Measurements from ENCODE around the gene TSGA10IP.

Gene TSGA10IP
- 0 reads per million in 3 donors for total RNA-seq

GRCh38 chr11:65945430-65945911, at the start of gene TSGA10IP:
Gene TSGA10IP, plus strand, starts transcription at chr11:65945480. Its CDS starts 196 bp downstream, at chr11:65945676.
- DNase-seq, result no peak
- Histone ChIP-seq H3K27ac (ENCODE audit: insufficient read depth, low read length, poor library complexity, severe bottlenecking) (no peak within 1 kb of the TSS), H3K36me3 (ENCODE audit: control insufficient read depth, insufficient read depth, low read length) (no peaks in the 10 kb centered on the region), H3K4me3 (ENCODE audit: insufficient read depth, low read depth, low read length, poor library complexity, severe bottlenecking) (no peak within 1 kb of the TSS), H3K4me1 (ENCODE audit: control insufficient read depth, insufficient read depth, low read length, poor library complexity, severe bottlenecking) (no peaks in the 10 kb centered on the region), H3K27me3 (replicated peaks; ENCODE audit: control insufficient read depth, insufficient read depth, low read length, poor library complexity, severe bottlenecking) (no peaks in the 10 kb centered on the region), H3K9me3 (ENCODE audit: control insufficient read depth, low read length) (no peaks in the 10 kb centered on the region)

GRCh38 chr11:65895482-65895981, 49.7 kb upstream of the TSGA10IP start:
- H3K4me1 ChIP-seq (ENCODE audit: control insufficient read depth, insufficient read depth, low read length, poor library complexity, severe bottlenecking), result peaks cover 46% of the 10 kb centered on the region
- H3K27me3 ChIP-seq (replicated peaks; ENCODE audit: control insufficient read depth, insufficient read depth, low read length, poor library complexity, severe bottlenecking), result peaks cover 11% of the 10 kb centered on the region
- H3K4me3 ChIP-seq (ENCODE audit: insufficient read depth, low read depth, low read length, poor library complexity, severe bottlenecking), result no peak overlapping the region
- DNase-seq, result no peak
- no peaks in the 10 kb centered on the region for H3K9me3 ChIP-seq (ENCODE audit: control insufficient read depth, low read length)
- no peaks in the 10 kb centered on the region for H3K36me3 ChIP-seq (ENCODE audit: control insufficient read depth, insufficient read depth, low read length)
- no peak overlapping the region for H3K27ac ChIP-seq (ENCODE audit: insufficient read depth, low read length, poor library complexity, severe bottlenecking)

GRCh38 chr11:65896034-65896999, 49.0 kb upstream of the TSGA10IP start:
- Histone ChIP-seq H3K9me3 (ENCODE audit: control insufficient read depth, low read length) (no peaks in the 10 kb centered on the region), H3K27ac (ENCODE audit: insufficient read depth, low read length, poor library complexity, severe bottlenecking) (no peak overlapping the region), H3K4me3 (ENCODE audit: insufficient read depth, low read depth, low read length, poor library complexity, severe bottlenecking) (no peak overlapping the region), H3K4me1 (ENCODE audit: control insufficient read depth, insufficient read depth, low read length, poor library complexity, severe bottlenecking) (peaks cover 51% of the 10 kb centered on the region), H3K36me3 (ENCODE audit: control insufficient read depth, insufficient read depth, low read length) (no peaks in the 10 kb centered on the region), H3K27me3 (replicated peaks; ENCODE audit: control insufficient read depth, insufficient read depth, low read length, poor library complexity, severe bottlenecking) (peaks cover 11% of the 10 kb centered on the region)
- no peak for DNase-seq

- Histone ChIP-seq H3K36me3 (ENCODE audit: control insufficient read depth, insufficient read depth, low read length) (no peaks in the 10 kb centered on the region), H3K4me1 (ENCODE audit: control insufficient read depth, insufficient read depth, low read length, poor library complexity, severe bottlenecking) (peaks cover 43% of the 10 kb centered on the region), H3K27ac (ENCODE audit: insufficient read depth, low read length, poor library complexity, severe bottlenecking) (no peak overlapping the region), H3K4me3 (ENCODE audit: insufficient read depth, low read depth, low read length, poor library complexity, severe bottlenecking) (no peak overlapping the region), H3K9me3 (ENCODE audit: control insufficient read depth, low read length) (no peaks in the 10 kb centered on the region), H3K27me3 (replicated peaks; ENCODE audit: control insufficient read depth, insufficient read depth, low read length, poor library complexity, severe bottlenecking) (peaks cover 11% of the 10 kb centered on the region)
- no peak for DNase-seq
These were observed 48.2 kb upstream of the TSGA10IP start for GRCh38 chr11:65897020-65897471.

- peaks cover 26% of the 10 kb centered on the region for H3K4me1 ChIP-seq (ENCODE audit: control insufficient read depth, insufficient read depth, low read length, poor library complexity, severe bottlenecking)
- peak overlapping the region; percentile 54 for H3K4me3 ChIP-seq (ENCODE audit: insufficient read depth, low read depth, low read length, poor library complexity, severe bottlenecking)
- H3K36me3 ChIP-seq (ENCODE audit: control insufficient read depth, insufficient read depth, low read length), result no peaks in the 10 kb centered on the region
- H3K9me3 ChIP-seq (ENCODE audit: control insufficient read depth, low read length), result no peaks in the 10 kb centered on the region
- DNase-seq, result no peak
- no peak overlapping the region for H3K27ac ChIP-seq (ENCODE audit: insufficient read depth, low read length, poor library complexity, severe bottlenecking)
- peaks cover 11% of the 10 kb centered on the region for H3K27me3 ChIP-seq (replicated peaks; ENCODE audit: control insufficient read depth, insufficient read depth, low read length, poor library complexity, severe bottlenecking)
These were observed 46.5 kb upstream of the TSGA10IP start for GRCh38 chr11:65898656-65899355.

GRCh38 chr11:65899356-65900124, 45.7 kb upstream of the TSGA10IP start:
- Histone ChIP-seq H3K4me1 (ENCODE audit: control insufficient read depth, insufficient read depth, low read length, poor library complexity, severe bottlenecking) (peaks cover 19% of the 10 kb centered on the region), H3K27ac (ENCODE audit: insufficient read depth, low read length, poor library complexity, severe bottlenecking) (peak overlapping the region; percentile 26), H3K4me3 (ENCODE audit: insufficient read depth, low read depth, low read length, poor library complexity, severe bottlenecking) (peak overlapping the region; percentile 54), H3K27me3 (replicated peaks; ENCODE audit: control insufficient read depth, insufficient read depth, low read length, poor library complexity, severe bottlenecking) (peaks cover 11% of the 10 kb centered on the region), H3K9me3 (ENCODE audit: control insufficient read depth, low read length) (no peaks in the 10 kb centered on the region), H3K36me3 (ENCODE audit: control insufficient read depth, insufficient read depth, low read length) (no peaks in the 10 kb centered on the region)
- DNase-seq, result peak; percentile 44 to 46 (median 45)

GRCh38 chr11:65900125-65900898, 45.0 kb upstream of the TSGA10IP start, which contains the start of gene FOSL1:
Gene FOSL1, minus strand, starts transcription at chr11:65900388. Its CDS starts 49 bp downstream, at chr11:65900339.
- peak; percentile 94 to 96 (median 94) for DNase-seq
- Histone ChIP-seq H3K27me3 (replicated peaks; ENCODE audit: control insufficient read depth, insufficient read depth, low read length, poor library complexity, severe bottlenecking) (peaks cover 11% of the 10 kb centered on the region), H3K9me3 (ENCODE audit: control insufficient read depth, low read length) (no peaks in the 10 kb centered on the region), H3K36me3 (ENCODE audit: control insufficient read depth, insufficient read depth, low read length) (no peaks in the 10 kb centered on the region), H3K27ac (ENCODE audit: insufficient read depth, low read length, poor library complexity, severe bottlenecking) (peak within 1 kb of the TSS; percentile 26), H3K4me3 (ENCODE audit: insufficient read depth, low read depth, low read length, poor library complexity, severe bottlenecking) (peak within 1 kb of the TSS; percentile 54), H3K4me1 (ENCODE audit: control insufficient read depth, insufficient read depth, low read length, poor library complexity, severe bottlenecking) (peaks cover 19% of the 10 kb centered on the region)

- Histone ChIP-seq H3K27ac (ENCODE audit: insufficient read depth, low read length, poor library complexity, severe bottlenecking) (no peak overlapping the region), H3K9me3 (ENCODE audit: control insufficient read depth, low read length) (no peaks in the 10 kb centered on the region), H3K36me3 (ENCODE audit: control insufficient read depth, insufficient read depth, low read length) (no peaks in the 10 kb centered on the region), H3K27me3 (replicated peaks; ENCODE audit: control insufficient read depth, insufficient read depth, low read length, poor library complexity, severe bottlenecking) (peaks cover 11% of the 10 kb centered on the region), H3K4me3 (ENCODE audit: insufficient read depth, low read depth, low read length, poor library complexity, severe bottlenecking) (no peak overlapping the region), H3K4me1 (ENCODE audit: control insufficient read depth, insufficient read depth, low read length, poor library complexity, severe bottlenecking) (peaks cover 19% of the 10 kb centered on the region)
- DNase-seq, result no peak
These were observed 44.4 kb upstream of the TSGA10IP start for GRCh38 chr11:65900899-65901180.

- no peaks in the 10 kb centered on the region for H3K36me3 ChIP-seq (ENCODE audit: control insufficient read depth, insufficient read depth, low read length)
- no peaks in the 10 kb centered on the region for H3K9me3 ChIP-seq (ENCODE audit: control insufficient read depth, low read length)
- DNase-seq, result no peak
- peaks cover 19% of the 10 kb centered on the region for H3K4me1 ChIP-seq (ENCODE audit: control insufficient read depth, insufficient read depth, low read length, poor library complexity, severe bottlenecking)
- H3K27ac ChIP-seq (ENCODE audit: insufficient read depth, low read length, poor library complexity, severe bottlenecking), result no peak overlapping the region
- peaks cover 11% of the 10 kb centered on the region for H3K27me3 ChIP-seq (replicated peaks; ENCODE audit: control insufficient read depth, insufficient read depth, low read length, poor library complexity, severe bottlenecking)
- no peak overlapping the region for H3K4me3 ChIP-seq (ENCODE audit: insufficient read depth, low read depth, low read length, poor library complexity, severe bottlenecking)
These were observed 42.2 kb upstream of the TSGA10IP start for GRCh38 chr11:65903068-65903481.
